ENCODE data around the gene PPP2R2C. TPM values are rescaled to one million over a fixed set of nuclear protein-coding genes. Genes with fewer than 3 reads are reported as not detected.

PPP2R2C gene
- total RNA-seq, 2 donors from 2014 or later = not detected

DNA sequence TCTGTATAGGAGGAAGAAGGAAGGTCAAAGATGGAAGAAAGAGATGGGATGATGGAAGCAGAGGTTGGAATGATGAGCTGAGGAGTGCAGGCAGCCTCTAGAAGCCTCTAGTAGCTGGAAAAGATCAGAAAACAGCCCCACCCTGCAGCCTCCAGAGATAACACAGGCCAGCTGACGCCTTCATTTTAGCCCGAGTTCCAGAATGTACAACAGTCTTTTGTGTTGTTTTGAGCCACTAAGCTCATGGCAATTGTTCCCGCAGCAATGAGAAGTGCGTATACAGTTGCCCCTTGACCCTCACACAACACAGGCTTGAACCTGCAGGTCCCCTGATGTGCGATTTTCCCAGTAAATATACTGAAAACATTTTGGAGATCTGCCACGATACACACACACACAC lies 130.7 kb downstream of the PPP2R2C start:
- peaks cover 13% of the 10 kb centered on the region for H3K4me1 Mint-ChIP-seq (ENCODE audit: low read depth)
- DNase-seq (no peak), ATAC-seq (replicated peaks in 1 of 2) (no peak)
- no peak overlapping the region for H3K27ac Mint-ChIP-seq
- no peaks in the 10 kb centered on the region for H3K9me3 Mint-ChIP-seq
- peaks cover 32% of the 10 kb centered on the region for H3K27me3 Mint-ChIP-seq (ENCODE audit: low read depth)
- no peak overlapping the region for H3K4me3 Mint-ChIP-seq
- no peaks in the 10 kb centered on the region for H3K36me3 Mint-ChIP-seq (ENCODE audit: insufficient read depth in 2 of 2)

DNA sequence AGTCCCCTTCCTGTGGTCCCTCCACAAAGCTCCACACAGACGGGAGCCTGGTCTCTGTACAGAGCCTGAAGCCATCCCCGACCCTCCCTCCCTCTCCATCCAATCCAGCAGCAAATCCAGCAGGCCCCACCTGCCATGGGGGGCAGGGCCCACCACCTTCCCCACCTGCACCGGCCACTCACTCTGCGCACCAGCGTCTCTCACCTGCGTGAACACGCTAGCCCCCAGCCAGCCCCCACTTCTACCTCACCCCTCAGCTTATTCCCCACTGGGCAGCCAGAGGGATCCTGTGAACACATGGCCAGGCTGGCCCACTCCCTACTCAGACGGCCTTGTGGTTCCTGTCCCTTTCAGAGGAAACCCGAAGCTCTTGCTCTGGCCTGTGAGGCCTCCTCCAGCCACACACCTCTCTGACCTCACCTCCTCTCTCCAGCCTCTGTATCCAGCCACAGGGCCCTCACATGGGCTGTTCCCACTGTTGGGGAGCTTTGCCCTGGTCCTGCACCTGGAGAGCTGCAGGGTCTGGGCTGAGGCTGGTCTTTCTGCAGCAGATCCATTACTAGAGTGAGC lies 131.9 kb downstream of the PPP2R2C start:
- Mint-ChIP-seq H3K4me1 (ENCODE audit: low read depth) (peaks cover 13% of the 10 kb centered on the region), H3K36me3 (ENCODE audit: insufficient read depth in 2 of 2) (no peaks in the 10 kb centered on the region), H3K4me3 (no peak overlapping the region)

DNA sequence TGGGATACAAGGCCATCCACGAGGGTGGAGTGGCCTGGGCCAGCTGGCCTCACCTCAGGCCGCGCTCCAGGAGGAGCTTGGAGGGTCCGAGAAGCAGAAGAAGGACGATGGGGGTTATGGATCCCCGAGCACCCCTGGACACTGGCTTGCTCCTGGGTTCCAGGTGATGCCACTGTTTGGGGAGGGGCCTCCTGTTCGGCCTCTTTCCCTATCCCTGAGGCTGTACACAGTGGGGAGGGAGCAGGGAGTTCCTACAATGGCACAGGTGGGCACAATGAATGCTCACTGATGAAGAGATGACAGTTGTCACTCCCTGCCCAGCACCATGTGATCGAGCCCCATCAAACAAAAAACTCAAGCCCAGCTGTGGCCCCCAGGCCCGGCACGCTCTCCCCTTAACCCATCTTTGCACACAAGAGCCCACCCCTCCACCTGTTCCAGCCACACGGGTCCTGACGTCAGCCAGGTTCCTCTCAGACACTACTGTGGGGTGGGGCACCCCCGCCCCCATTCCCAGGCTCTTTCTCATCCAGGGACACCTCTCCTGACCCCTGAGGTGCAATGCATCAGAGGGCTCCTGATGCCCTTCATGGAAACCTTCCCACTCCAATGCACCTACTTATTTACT lies 132.5 kb downstream of the PPP2R2C start:
- no peak for DNase-seq
- no peaks in the 10 kb centered on the region for H3K9me3 Mint-ChIP-seq
- H3K4me1 Mint-ChIP-seq (ENCODE audit: low read depth) = peaks cover 13% of the 10 kb centered on the region
- H3K27me3 Mint-ChIP-seq (ENCODE audit: low read depth) = peaks cover 41% of the 10 kb centered on the region
- no peak overlapping the region for H3K27ac Mint-ChIP-seq
- no peak overlapping the region for H3K4me3 Mint-ChIP-seq
- no peak for ATAC-seq (replicated peaks in 1 of 2)
- no peaks in the 10 kb centered on the region for H3K36me3 Mint-ChIP-seq (ENCODE audit: insufficient read depth in 2 of 2)

More for the DNA sequence above, 131.9 kb downstream of the PPP2R2C start:
- Mint-ChIP-seq H3K9me3 (no peaks in the 10 kb centered on the region), H3K27me3 (ENCODE audit: low read depth) (peaks cover 35% of the 10 kb centered on the region), H3K27ac (no peak overlapping the region)
- ATAC-seq (replicated peaks in 1 of 2) (no peak), DNase-seq (no peak)

DNA sequence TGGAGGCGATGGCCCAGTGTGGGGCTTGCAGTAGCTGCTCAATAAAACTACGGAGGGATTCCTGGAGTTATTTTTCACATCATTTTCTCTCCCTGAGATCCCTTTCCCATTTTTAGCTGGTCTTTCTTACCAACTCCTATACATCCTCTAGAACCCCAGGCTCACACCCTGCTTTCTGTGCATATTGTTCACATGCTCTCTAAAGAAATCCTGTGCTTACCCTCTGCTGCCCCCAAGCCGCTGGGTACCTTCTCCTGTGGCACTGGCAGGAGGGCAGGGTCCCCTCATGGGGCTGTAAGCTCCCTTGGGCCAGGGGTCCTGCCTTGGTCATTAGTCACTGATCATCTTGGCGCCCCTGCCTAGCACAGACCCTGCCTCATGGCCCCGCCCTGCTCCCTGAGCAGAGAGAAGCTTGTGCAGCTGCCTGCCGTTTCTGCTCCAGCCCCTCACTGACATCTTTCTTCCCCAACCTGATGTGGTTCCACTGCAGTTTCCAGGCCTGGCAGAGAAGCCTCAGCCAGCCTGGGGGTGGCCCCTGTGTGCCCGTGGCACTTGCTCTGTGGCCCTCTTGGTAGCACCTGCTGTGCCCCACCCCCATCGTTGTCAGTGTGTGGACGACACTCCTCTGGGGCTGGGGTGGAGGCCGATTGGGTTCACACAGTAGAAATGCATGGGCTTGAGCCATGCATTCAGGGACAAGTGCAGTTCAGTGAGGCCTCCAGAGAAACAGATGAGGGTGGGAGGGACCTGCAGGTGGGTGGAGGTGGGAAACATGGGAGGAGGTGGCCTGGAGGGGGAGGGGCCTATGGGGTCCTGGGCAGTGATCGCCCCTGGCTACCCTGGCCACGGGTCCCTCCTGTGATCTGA lies 133.2 kb downstream of the PPP2R2C start:
- no peak overlapping the region for H3K4me3 Mint-ChIP-seq
- no peak for DNase-seq
- no peak overlapping the region for H3K27ac Mint-ChIP-seq
- no peaks in the 10 kb centered on the region for H3K9me3 Mint-ChIP-seq
- H3K36me3 Mint-ChIP-seq (ENCODE audit: insufficient read depth in 2 of 2) = no peaks in the 10 kb centered on the region
- peaks cover 44% of the 10 kb centered on the region for H3K27me3 Mint-ChIP-seq (ENCODE audit: low read depth)
- no peak for ATAC-seq (replicated peaks in 1 of 2)
- H3K4me1 Mint-ChIP-seq (ENCODE audit: low read depth) = peaks cover 13% of the 10 kb centered on the region

DNA sequence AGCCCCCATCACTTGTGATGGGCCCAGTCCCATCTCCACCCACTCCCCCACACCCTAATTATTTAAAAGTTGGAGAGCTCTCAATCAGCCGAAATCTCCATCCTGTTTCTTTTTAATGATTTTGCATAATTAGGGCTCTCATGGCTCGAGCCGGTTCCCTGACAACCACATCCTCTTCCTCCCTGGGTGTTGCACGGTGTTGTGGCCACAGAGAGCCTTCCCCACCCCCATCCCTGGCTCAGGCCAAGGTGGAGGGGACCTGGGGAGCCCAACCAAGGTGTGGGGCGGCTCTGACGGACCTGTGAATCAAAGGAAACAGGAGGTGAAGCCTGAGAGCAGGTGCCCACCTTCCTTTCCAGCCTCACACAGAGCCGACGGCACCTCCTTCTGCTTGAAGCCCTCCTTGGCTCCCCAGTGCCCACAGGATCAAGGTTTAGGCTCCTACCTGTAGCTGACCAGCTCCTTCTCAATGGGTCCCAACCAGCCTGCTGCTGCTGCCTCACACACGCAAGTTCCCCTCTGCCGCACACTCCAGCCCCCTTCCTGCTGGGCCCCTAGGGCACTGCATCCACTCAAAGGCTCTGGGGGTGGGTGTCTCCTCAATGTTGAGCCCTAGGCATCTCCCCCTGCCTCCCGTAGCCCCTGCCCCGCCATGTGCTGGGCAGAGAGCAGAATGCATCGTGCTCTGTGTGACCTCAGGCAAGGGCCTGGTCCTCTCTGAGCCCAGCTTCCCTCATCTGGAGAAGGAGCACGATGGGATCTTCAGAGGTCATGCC lies 134.1 kb downstream of the PPP2R2C start:
- H3K9me3 Mint-ChIP-seq = no peaks in the 10 kb centered on the region
- H3K4me3 Mint-ChIP-seq = peak overlapping the region in 1 of 2 donors; percentile 60
- no peak overlapping the region for H3K27ac Mint-ChIP-seq
- peak in 1 of 2 donors; percentile 32 for ATAC-seq (replicated peaks in 1 of 2)
- peaks cover 44% of the 10 kb centered on the region for H3K27me3 Mint-ChIP-seq (ENCODE audit: low read depth)
- DNase-seq = no peak
- H3K4me1 Mint-ChIP-seq (ENCODE audit: low read depth) = peaks cover 13% of the 10 kb centered on the region
- H3K36me3 Mint-ChIP-seq (ENCODE audit: insufficient read depth in 2 of 2) = no peaks in the 10 kb centered on the region

DNA sequence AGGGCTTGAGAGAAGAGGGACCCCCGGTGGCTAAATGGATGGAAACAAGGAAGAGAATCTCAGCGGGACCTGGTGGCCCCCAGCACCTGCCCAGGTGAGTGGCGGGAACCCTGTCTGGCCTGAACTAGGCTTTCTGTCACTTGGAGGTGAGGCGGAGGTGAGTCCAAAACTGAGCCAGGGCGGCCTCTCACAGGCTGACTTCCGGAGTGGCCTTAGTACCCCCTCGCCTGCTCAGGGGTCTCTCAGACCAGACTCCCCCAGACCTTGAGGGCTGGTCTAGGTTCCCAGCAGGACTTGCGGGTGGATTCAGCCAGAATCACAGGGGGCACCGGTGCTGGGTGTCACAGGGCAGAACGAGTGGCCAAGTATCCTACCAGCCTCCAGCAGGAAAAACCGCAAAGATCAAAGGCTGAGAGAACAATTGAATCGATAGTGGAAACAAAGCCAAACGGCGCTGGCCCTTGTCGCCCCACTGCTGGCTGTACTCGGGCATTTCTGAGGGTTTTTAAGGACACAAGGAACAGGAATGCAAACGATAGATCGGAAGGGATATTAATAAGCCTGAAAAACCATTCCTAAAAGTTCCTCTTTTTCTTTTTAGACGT lies 135.0 kb downstream of the PPP2R2C start:
- no peak overlapping the region for H3K27ac Mint-ChIP-seq
- no peak for DNase-seq
- H3K4me1 Mint-ChIP-seq (ENCODE audit: low read depth) = peaks cover 13% of the 10 kb centered on the region
- H3K27me3 Mint-ChIP-seq (ENCODE audit: low read depth) = peaks cover 48% of the 10 kb centered on the region
- ATAC-seq (replicated peaks in 1 of 2) = no peak
- no peaks in the 10 kb centered on the region for H3K36me3 Mint-ChIP-seq (ENCODE audit: insufficient read depth in 2 of 2)
- H3K9me3 Mint-ChIP-seq = no peaks in the 10 kb centered on the region
- peak overlapping the region in 1 of 2 donors; percentile 60 for H3K4me3 Mint-ChIP-seq

DNA sequence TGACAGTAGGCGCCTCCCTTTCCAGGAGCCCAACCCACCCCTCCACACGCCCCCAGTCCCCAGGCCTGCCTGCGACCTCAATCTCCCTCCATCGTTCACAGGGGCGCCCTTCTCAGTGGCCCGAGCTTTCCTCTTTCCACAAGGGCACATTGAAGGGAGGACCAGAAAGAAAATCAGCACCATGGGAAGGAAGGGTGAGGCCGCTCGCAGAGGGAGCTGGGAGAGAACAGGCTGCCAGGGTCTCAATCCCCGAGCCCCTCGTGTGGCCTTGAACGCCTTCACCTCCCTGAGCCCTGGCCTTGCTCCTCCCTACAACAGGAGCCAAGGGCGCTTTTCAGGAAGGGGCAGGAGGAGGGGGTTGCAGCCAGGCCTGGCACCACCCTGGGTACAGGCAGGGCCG lies 136.2 kb downstream of the PPP2R2C start:
- H3K27me3 Mint-ChIP-seq (ENCODE audit: low read depth) = peaks cover 48% of the 10 kb centered on the region
- H3K4me3 Mint-ChIP-seq = no peak overlapping the region
- peaks cover 13% of the 10 kb centered on the region for H3K4me1 Mint-ChIP-seq (ENCODE audit: low read depth)
- H3K36me3 Mint-ChIP-seq (ENCODE audit: insufficient read depth in 2 of 2) = no peaks in the 10 kb centered on the region
- DNase-seq (no peak), ATAC-seq (replicated peaks in 1 of 2) (no peak)
- no peaks in the 10 kb centered on the region for H3K9me3 Mint-ChIP-seq
- no peak overlapping the region for H3K27ac Mint-ChIP-seq

DNA sequence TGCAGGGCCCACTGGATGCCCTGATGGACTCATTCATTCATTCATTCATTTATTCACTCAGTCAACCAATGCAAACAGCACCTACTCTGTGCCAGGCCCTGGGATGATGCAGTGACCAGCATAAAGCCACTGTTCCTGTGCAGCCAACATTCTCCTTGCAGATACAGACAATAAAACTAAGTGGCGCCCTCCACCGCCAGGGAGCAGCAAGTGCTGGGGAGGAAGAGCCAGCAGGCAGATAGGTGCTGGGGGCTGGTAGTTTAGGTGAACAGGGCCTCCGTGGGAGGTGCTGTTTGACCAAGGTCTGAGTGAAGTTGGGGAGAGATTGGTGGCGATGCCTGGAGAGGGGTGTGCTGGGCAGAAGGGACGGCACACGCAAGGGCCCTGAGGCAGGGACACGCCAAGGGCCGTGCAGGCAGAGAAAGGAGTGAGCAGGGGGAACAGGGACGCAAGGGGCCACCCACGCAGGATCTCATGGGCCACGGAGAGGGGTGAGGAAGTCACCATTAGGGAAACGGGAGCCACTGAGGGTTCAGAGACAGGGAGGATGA lies 137.3 kb downstream of the PPP2R2C start:
- peaks cover 48% of the 10 kb centered on the region for H3K27me3 Mint-ChIP-seq (ENCODE audit: low read depth)
- no peaks in the 10 kb centered on the region for H3K9me3 Mint-ChIP-seq
- DNase-seq (no peak), ATAC-seq (replicated peaks in 1 of 2) (no peak)
- H3K27ac Mint-ChIP-seq = no peak overlapping the region
- no peak overlapping the region for H3K4me3 Mint-ChIP-seq
- peaks cover 13% of the 10 kb centered on the region for H3K4me1 Mint-ChIP-seq (ENCODE audit: low read depth)
- no peaks in the 10 kb centered on the region for H3K36me3 Mint-ChIP-seq (ENCODE audit: insufficient read depth in 2 of 2)

DNA sequence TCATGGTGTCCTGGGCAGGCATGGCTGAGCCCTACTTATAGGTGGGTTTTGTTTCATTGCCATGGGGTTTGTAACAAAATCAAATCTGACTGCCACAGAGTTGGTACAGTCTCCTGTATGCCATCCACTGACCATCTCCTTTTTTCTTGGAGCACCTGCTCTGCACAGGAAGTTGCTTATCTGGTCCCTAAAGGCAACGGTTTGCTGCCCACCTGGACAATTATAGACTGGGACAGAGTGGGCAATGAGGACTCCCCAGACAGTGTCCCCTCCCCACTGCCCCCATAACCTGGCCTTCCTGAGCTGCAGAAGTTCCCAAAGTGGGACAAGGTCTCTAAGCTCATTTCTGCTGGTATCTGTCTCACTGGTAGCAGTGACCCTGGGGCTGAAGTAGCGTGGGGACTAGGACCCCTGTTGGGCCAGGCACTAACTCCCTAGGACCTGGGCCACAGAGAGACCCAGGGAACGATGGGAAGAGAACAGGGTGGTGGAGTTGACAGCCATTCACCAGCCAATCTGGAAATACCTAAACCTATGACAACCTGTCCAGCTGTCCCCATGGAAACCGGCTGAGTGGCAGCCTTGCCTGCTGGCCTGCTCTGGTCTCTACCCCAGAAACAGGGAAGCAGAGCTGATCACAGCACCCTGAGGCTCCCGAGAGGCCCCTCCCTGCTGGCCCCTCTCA lies 138.1 kb downstream of the PPP2R2C start:
- no peak overlapping the region for H3K27ac Mint-ChIP-seq
- no peaks in the 10 kb centered on the region for H3K9me3 Mint-ChIP-seq
- ATAC-seq (replicated peaks in 1 of 2) (no peak), DNase-seq (no peak)
- peaks cover 46% of the 10 kb centered on the region for H3K27me3 Mint-ChIP-seq (ENCODE audit: low read depth)
- H3K36me3 Mint-ChIP-seq (ENCODE audit: insufficient read depth in 2 of 2) = no peaks in the 10 kb centered on the region
- no peak overlapping the region for H3K4me3 Mint-ChIP-seq
- peaks cover 13% of the 10 kb centered on the region for H3K4me1 Mint-ChIP-seq (ENCODE audit: low read depth)

DNA sequence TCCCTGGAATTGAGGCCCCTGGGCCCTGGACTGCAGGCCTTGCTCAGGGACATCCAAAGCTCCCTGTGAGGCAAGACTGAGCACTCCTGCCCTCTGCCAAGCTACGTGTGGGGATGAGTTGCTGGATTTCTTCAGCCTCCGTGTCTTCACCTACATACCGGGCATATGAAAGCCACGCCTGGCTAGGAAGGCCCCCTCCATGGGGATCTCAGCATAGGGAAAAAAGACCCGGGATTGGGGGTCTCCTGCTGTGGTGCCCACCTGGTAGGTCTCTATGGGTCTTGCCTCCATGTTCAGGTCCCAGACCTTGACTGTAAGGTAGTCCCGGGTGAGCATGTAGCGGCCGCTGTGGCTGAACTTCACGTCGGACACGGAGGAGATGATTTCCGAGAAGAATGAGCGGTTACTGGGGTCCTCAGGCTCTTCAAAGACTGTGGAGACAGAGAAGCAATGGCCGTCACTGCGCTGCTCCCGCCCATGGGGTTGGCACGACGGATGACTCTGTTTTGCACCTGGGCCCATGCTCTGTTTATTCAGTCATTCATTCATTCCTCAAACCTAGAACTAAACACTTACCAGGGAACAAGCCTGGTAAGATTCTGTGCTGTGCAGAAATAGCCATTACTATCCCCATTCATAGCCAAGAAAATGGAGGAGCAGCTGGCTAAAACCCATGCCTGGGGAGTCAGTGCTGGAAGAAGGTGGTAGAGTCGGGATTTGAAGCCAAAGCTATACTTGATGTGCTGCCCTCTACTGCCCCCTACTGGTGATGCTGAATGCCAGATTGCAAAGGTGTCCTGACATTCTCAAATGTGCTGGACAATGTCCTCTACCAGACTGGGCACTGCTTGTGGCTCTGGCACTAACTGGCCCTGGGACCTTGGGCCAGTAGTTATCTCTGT lies 138.9 kb downstream of the PPP2R2C start:
- DNase-seq = peak; percentile 12 to 30
- Mint-ChIP-seq H3K4me3 (no peak overlapping the region), H3K27me3 (ENCODE audit: low read depth) (peaks cover 38% of the 10 kb centered on the region), H3K4me1 (ENCODE audit: low read depth) (peaks cover 12% of the 10 kb centered on the region), H3K9me3 (no peaks in the 10 kb centered on the region), H3K36me3 (ENCODE audit: insufficient read depth in 2 of 2) (no peaks in the 10 kb centered on the region), H3K27ac (no peak overlapping the region)
- no peak for ATAC-seq (replicated peaks in 1 of 2)

DNA sequence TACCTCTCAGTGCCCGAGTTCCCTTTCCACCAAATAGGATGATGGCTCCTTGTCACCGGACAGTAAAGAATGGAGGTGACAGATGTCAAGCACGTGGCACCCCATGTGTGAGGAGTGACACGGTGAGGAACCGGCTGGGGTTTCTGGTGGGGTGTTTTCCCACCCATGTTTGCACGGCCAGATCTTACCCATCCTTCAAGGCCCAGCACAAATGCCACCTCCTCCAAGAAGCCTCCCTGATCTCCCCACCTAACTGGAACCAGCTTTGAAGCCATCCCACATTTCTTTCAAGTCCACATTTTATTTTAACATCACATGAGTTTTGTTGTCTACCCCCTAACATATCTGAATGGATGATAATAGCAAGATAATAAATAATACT lies 139.8 kb downstream of the PPP2R2C start:
- DNase-seq = no peak
- H3K27me3 Mint-ChIP-seq (ENCODE audit: low read depth) = peaks cover 38% of the 10 kb centered on the region
- no peak for ATAC-seq (replicated peaks in 1 of 2)
- no peaks in the 10 kb centered on the region for H3K36me3 Mint-ChIP-seq (ENCODE audit: insufficient read depth in 2 of 2)
- H3K27ac Mint-ChIP-seq = no peak overlapping the region
- H3K9me3 Mint-ChIP-seq = no peaks in the 10 kb centered on the region
- peaks cover 3% of the 10 kb centered on the region for H3K4me1 Mint-ChIP-seq (ENCODE audit: low read depth)
- no peak overlapping the region for H3K4me3 Mint-ChIP-seq

Measured in activated T-cell treated with anti-CD3 and anti-CD28 coated beads, Interleukin-2, amount 50 U/mL, for 72 hours (primary cell).